SKM-1 (cell line): ENCODE results near the gene APOA5.
"Not testable (repeated sequence)": the region's sequence is repeated elsewhere in the genome, so short reads cannot be mapped to it uniquely, and the experiment has no call there.

Experiments
- DNase-seq: peaks from one replicate; lab custom pipeline; 2025; ENCODE audit not compliant: unreplicated experiment; lab: John Stamatoyannopoulos, UW

APOA5 gene

DNA sequence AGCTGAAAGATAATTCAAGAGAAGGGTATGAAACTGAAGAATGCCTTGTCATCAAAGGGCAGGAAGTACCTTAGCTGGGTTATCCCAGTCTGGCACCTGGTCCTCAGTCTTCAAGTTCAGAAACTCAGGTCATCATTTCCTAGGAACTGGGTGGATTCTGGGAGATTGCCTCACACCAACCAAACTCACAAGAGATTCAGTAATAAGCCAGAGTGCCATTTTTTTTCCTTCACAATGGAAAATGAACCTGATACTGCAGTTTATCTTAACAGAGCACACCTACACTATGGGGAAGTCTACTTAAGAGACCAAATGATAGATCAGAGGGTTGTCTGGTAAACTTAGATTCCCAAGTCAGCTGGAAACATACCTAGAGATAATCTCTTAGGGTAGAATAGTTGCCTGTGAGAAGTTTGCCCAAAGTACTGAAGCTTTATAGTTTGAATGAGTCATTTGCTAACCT, 15.1 kb downstream of the APOA5 start:
- DNase-seq: no peak

- DNase-seq: no peak
Observed at GRCh38 chr11:116775975-116776374, 15.7 kb downstream of the APOA5 start.

DNA sequence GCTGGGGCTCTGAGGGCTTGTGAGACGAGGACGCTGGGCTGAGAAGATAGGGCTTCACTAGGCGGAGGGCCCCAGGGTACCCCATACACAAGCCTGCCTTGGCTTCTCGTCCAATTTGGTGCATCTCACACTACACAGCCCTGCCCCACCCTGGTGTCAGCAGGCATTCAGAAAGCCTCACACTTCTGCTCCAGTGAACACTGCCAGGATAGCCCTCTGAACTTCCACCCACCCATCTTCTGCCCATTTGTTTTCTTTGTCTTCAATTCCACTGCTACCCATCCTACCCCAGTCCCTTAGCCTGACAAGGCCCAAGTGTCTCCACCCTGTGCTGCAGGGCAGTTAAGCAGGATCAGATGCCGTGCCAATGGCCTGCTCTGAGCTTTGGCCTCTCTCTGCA, 17.0 kb downstream of the APOA5 start:
- no peak for DNase-seq

DNA sequence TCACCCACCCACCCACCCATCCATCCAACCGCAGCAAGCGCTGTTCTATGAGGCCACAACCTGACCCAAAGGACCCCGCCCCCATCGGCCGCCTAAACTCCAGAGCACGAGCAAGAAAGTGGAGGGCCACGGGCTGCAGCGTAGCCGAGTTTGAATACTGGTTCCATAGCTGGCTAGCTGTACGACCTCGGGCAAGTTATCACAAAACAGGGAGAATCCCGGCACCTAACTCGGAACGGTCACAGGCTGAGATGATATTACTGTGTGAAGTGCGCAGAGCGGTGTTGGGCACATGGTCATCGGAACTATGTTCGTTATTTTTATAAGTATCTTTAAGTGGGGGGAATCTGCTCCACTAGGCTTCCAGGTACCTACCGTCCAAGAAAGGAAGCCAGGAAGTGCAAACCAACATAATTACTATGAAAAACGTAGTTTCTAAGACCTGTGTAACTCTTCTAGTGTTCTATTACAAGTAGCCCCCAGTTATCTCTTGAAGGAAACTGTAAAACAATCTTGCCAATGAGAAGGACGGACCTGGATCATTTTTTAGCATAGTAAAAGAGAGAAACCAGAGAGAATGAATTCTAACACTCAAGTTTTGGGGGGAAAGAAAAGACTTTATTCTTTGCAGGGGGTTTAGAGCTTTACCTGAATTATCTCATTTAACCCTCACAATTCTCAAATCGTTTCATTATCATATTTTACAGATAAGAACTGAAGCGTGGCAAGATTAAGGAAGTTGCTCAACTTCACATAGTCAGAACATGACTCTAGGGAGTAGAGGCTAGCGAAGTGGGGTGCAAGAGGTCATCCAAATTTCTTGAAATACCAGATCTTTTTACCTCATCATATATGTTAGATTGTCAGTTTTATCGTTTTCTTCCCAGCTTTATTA, 18.2 kb downstream of the APOA5 start:
- DNase-seq: peak; percentile 41

DNA sequence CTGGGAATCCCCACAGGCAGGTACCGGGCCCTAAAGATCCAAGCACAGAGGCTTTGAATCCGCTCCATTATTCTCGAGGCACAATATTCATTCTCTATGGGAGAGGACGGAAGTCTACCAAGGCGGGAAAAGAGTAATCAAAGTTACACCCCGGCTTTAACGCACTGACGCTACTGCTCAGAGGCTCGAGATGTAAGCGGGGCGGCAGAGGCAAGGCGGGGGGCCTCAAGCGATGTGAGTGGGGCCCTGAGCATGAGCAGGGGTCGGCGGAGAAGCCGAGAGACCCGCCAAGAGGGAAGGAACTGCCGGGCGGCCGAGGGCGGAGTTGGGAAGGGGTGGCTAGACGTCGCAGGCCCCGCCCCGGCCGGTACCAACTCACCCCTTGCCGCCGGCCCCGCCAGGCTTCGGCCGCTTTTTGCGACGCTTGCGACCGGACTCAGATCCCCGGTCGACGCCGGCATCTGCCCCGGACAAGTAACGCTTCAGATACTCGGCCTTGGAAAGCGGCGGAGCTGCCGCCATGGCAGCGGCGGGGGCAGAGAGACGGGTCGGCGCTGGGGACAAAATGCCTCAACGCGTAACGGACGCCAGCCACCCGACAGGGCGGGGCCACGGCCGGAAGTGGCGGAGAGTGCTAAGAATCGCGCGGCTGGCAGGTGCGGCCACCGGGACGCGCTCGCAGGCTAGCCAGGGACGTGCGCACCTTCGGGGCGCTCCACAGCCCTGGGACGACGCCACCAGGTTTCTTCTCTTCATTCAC, 19.1 kb downstream of the APOA5 start, which contains the start of gene BUD13:
TSS of gene BUD13 (minus strand) at position 545 of the 760 bp plus-strand sequence. CDS start at position 522, 23 bp downstream.
- DNase-seq: peak; percentile 52

GRCh38 chr11:116771935-116772334, 19.7 kb downstream of the APOA5 start:
- no peak for DNase-seq

DNA sequence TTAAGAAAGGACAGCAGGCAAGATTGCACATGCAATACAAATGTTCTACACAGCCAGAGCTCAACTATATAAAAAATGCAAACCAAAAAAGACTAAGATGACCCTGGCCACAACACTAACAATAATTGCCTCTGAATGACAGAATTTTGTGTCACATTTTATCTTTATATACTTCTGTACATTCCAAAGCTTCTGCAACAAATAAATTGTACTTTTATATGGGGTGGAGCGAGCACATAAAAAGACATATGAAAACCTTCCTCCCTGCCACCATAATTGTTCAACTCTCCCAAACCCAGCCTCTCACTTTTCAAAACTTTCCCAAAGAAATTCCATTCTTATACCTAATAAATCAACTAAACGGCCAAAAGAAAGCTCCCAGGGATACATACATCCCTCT, 29.5 kb downstream of the APOA5 start:
- DNase-seq: no peak

- not testable (repeated sequence) for DNase-seq
Observed at GRCh38 chr11:116756044-116756443, 35.6 kb downstream of the APOA5 start.

DNA sequence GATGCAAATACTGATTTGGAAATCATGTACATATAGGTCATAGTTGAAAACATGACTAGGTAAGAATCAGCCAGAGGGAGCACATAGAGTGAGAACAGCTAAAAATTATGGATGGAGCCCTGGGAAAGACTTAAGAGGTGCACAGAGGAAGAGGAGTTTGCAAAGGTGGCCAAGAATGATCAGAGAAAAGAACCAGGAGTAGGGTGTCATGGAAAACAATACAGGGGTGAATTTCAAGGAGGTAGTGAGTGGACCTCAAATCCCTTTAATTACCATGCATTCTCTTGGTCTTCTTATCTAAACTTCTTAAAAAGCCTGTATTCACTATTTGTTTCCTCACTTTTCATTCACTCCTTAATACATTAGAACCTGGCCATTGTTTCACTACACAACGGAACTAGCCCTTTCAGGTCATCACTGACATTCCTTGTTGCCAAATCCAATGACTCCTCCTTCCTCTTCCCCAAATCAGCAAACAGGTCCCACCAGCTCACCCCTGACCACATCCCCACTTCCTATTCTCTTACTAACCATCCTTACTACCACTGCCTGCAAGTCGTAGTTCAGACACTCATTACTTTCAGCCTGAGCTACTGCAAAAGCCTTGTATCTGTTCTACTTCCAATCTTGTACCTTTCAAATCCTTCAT, 41.5 kb downstream of the APOA5 start:
- DNase-seq: no peak

- DNase-seq: no peak
Observed at GRCh38 chr11:116742104-116742503, 49.6 kb downstream of the APOA5 start.

DNA sequence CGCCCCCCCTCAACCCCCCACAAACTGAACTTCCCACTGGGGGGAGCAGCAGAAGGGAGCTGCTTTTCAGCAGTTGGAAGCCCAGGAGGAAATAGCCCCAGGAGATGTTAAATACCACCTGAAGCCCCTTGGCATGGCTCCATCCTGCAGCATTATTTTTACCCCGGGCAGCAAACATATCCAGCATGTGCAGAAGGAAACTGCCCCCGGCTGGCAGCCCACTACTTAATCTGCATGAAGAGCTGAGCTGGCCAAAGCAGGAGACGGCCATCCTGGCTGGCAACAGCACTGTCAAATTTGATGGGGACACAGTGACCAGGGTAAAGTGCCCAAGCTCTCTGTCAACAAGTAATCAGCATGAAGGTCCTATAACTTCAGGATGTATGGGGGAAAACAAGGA, 50.9 kb downstream of the APOA5 start:
- DNase-seq: no peak
